ENCODE measurements around the gene SMARCD3. TPM values are rescaled to one million over a fixed set of nuclear protein-coding genes. Genes with fewer than 3 reads are reported as not detected.

The SMARCD3 gene
- total and polyA plus RNA-seq, 9 of the 15 experiments (the other 6 are each of a cell fraction or from before 2014, with no cell fraction given): 0.43 to 3.6 (median 2.6) TPM

DNA sequence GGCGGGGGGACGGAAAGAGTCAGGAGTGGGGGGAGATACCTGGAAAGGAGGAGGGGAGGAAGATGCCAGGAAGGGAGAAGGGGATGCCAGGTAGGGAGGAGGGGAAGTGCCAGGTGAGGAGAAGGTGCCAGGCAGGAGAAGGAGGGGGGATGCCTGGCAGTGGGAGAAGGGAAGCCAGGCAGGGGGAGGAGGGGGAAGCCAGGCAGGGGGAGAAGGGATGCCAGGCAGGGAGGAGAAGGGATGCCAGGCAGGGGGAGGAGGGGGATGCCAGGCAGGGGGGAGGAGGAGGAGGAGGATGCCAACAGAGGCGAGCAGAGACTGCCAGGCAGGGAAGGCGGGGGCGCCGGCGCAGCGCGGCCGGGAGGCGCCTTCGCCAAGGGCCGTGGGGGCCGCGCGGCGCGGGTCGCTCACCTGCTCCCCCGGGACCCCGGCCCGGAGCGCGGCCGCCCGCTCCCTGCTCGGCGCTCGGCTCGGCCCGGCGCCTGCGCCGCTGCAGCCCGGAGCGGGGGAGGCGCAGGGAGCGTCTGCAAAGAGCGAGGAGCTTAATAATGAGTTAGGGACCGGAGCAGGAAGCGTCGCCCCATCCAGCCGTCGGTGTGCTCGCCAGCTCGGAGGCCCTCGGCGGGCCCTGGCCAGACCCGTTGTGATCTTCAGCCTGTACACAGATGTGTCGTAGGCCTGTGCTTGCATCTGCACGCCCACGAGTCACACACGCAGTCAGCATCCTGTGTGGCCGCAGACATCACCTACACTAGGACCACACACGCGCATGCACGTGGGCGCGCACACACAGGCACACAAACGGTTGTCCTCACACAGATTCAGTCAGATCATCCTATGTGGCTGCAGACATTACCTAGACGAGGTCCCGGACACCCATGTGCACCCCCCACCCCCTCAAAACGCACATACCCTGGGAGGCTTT lies 28.4 kb upstream of the SMARCD3 start (continued):
- TF ChIP-seq, protein P1, sequence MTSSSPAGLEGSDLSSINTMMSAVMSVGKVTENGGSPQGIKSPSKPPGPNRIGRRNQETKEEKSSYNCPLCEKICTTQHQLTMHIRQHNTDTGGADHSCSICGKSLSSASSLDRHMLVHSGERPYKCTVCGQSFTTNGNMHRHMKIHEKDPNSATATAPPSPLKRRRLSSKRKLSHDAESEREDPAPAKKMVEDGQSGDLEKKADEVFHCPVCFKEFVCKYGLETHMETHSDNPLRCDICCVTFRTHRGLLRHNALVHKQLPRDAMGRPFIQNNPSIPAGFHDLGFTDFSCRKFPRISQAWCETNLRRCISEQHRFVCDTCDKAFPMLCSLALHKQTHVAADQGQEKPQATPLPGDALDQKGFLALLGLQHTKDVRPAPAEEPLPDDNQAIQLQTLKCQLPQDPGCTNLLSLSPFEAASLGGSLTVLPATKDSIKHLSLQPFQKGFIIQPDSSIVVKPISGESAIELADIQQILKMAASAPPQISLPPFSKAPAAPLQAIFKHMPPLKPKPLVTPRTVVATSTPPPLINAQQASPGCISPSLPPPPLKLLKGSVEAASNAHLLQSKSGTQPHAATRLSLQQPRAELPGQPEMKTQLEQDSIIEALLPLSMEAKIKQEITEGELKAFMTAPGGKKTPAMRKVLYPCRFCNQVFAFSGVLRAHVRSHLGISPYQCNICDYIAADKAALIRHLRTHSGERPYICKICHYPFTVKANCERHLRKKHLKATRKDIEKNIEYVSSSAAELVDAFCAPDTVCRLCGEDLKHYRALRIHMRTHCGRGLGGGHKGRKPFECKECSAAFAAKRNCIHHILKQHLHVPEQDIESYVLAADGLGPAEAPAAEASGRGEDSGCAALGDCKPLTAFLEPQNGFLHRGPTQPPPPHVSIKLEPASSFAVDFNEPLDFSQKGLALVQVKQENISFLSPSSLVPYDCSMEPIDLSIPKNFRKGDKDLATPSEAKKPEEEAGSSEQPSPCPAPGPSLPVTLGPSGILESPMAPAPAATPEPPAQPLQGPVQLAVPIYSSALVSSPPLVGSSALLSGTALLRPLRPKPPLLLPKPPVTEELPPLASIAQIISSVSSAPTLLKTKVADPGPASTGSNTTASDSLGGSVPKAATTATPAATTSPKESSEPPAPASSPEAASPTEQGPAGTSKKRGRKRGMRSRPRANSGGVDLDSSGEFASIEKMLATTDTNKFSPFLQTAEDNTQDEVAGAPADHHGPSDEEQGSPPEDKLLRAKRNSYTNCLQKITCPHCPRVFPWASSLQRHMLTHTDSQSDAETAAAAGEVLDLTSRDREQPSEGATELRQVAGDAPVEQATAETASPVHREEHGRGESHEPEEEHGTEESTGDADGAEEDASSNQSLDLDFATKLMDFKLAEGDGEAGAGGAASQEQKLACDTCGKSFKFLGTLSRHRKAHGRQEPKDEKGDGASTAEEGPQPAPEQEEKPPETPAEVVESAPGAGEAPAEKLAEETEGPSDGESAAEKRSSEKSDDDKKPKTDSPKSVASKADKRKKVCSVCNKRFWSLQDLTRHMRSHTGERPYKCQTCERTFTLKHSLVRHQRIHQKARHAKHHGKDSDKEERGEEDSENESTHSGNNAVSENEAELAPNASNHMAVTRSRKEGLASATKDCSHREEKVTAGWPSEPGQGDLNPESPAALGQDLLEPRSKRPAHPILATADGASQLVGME (CRISPR knock-in tag; IDR thresholded peaks at IDR 0.05): peak; percentile 56; the same call in 1 of the 2 replicates
- TF ChIP-seq EGR1 (conservative IDR thresholded peaks at IDR 0.05) (peak; percentile 87), NONO (IDR thresholded peaks at IDR 0.05; ENCODE audit: low read depth in 2 of 2, low read length in 1 of 2) (peak in 1 of 2 experiments; percentile 17; a peak in 1 of 4 replicates), EHMT2 (IDR thresholded peaks at IDR 0.05) (peak; percentile 21; the same call in 1 of the 2 replicates), HMGN3 (IDR thresholded peaks at IDR 0.05; ENCODE audit: borderline replicate concordance, extremely low read depth, insufficient read length, low read depth, low read length) (peak; percentile 49), ZNF174 (CRISPR knock-in tag; IDR thresholded peaks at IDR 0.05) (no peak), EZH2 (IDR thresholded peaks at IDR 0.05; ENCODE audit: borderline replicate concordance, low read depth, low read length) (0 out of 2 replicates have a peak, but pooled peaks have one; percentile 70), GABPB1 (CRISPR knock-in tag; IDR thresholded peaks at IDR 0.05) (0 out of 2 replicates have a peak, but pooled peaks have one; percentile 38), RFX1 (IDR thresholded peaks at IDR 0.05) (no peak), ZKSCAN1 (IDR thresholded peaks at IDR 0.05; ENCODE audit: low read depth, low read length) (0 out of 2 replicates have a peak, but pooled peaks have one; percentile 16), NCOA2 (IDR thresholded peaks at IDR 0.05; ENCODE audit: partially characterized antibody in 2 of 2) (peak in 1 of 2 experiments; percentile 99), MTA3 (IDR thresholded peaks at IDR 0.05; ENCODE audit: borderline replicate concordance) (0 out of 2 replicates have a peak, but pooled peaks have one; percentile 63), MYC (IDR thresholded peaks at IDR 0.05; ENCODE audit: low read depth, low read length) (peak; percentile 39; the same call in 1 of the 2 replicates), MYC (CRISPR knock-in tag; IDR thresholded peaks at IDR 0.05; ENCODE audit: borderline replicate concordance, low read depth) (no peak), POLR3G (IDR thresholded peaks at IDR 0.05; ENCODE audit: extremely low read depth, insufficient read length, insufficient replicate concordance) (no peak), NFIC (IDR thresholded peaks at IDR 0.05) (0 out of 2 replicates have a peak, but pooled peaks have one; percentile 33), SMC3 (conservative IDR thresholded peaks at IDR 0.05; ENCODE audit: insufficient read depth, low read depth, low read length) (0 out of 2 replicates have a peak, but pooled peaks have one; percentile 9), TEAD4 (IDR thresholded peaks at IDR 0.05; ENCODE audit: low read length) (peak; percentile 16; the same call in 1 of the 2 replicates), TEAD4 (CRISPR knock-in tag; IDR thresholded peaks at IDR 0.05; ENCODE audit: borderline replicate concordance) (no peak), ARHGAP35 (IDR thresholded peaks at IDR 0.05; ENCODE audit: partially characterized antibody) (no peak)
- TF ChIP-seq, protein P2, sequence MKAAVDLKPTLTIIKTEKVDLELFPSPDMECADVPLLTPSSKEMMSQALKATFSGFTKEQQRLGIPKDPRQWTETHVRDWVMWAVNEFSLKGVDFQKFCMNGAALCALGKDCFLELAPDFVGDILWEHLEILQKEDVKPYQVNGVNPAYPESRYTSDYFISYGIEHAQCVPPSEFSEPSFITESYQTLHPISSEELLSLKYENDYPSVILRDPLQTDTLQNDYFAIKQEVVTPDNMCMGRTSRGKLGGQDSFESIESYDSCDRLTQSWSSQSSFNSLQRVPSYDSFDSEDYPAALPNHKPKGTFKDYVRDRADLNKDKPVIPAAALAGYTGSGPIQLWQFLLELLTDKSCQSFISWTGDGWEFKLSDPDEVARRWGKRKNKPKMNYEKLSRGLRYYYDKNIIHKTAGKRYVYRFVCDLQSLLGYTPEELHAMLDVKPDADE (conservative IDR thresholded peaks at IDR 0.05; ENCODE audit: control insufficient read depth, low read depth, low read length): 0 out of 2 replicates have a peak, but pooled peaks have one; percentile 35

Measured in K562 (cell line).